GM12872 (cell line): Measurements from ENCODE around the gene GRIK1.

Source experiments
- TF ChIP-seq, protein P1 (sequence below): IDR thresholded peaks from 3 replicates; pipeline ENCODE4 v1.5.1; 2011; ENCODE audit warnings: low read depth, mild to moderate bottlenecking, low read length, moderate library complexity; ENCODE audit not compliant: insufficient read depth

The GRIK1 gene

DNA sequence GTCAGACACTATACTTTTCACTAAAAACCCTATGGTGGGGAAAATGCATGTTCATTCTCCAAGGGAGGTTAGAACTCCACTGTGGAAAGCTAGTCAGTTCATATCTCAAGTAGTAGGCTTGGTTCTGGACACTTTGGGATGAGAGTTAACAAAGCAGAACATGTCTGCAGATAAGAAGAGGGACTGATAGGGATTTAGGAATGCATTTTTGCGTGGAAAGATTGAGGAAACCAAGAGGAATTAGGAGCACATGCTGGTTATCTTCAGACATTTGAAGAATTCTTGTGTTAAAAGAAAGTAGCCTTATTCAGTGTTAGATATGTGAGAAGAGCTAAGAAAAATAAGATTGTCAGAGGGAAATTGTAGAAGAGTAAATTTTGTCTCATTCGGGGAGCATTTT, 1.2 kb upstream of the GRIK1 start:
- TF ChIP-seq, protein P1, sequence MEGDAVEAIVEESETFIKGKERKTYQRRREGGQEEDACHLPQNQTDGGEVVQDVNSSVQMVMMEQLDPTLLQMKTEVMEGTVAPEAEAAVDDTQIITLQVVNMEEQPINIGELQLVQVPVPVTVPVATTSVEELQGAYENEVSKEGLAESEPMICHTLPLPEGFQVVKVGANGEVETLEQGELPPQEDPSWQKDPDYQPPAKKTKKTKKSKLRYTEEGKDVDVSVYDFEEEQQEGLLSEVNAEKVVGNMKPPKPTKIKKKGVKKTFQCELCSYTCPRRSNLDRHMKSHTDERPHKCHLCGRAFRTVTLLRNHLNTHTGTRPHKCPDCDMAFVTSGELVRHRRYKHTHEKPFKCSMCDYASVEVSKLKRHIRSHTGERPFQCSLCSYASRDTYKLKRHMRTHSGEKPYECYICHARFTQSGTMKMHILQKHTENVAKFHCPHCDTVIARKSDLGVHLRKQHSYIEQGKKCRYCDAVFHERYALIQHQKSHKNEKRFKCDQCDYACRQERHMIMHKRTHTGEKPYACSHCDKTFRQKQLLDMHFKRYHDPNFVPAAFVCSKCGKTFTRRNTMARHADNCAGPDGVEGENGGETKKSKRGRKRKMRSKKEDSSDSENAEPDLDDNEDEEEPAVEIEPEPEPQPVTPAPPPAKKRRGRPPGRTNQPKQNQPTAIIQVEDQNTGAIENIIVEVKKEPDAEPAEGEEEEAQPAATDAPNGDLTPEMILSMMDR = no peak

DNA sequence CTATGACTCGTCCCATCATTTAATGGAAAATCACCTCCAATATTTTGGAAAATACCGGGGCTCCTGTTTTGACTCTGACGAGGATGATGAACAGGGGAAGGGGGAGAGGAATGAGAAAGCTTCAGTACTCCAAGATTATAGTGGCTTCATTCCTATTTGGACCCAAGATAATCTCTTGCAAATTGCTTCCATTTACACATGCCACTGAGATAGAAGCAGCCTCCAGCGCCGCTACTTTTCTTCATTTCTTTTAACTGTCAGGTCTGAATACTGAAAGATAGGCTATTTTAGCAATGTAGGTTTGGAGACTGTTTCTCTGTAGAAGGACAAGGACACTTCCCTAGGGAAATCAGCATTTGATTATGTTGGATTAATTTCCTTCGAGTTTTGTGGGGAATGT, 565 bp upstream of the GRIK1 start:
- TF ChIP-seq, protein P1 = no peak

DNA sequence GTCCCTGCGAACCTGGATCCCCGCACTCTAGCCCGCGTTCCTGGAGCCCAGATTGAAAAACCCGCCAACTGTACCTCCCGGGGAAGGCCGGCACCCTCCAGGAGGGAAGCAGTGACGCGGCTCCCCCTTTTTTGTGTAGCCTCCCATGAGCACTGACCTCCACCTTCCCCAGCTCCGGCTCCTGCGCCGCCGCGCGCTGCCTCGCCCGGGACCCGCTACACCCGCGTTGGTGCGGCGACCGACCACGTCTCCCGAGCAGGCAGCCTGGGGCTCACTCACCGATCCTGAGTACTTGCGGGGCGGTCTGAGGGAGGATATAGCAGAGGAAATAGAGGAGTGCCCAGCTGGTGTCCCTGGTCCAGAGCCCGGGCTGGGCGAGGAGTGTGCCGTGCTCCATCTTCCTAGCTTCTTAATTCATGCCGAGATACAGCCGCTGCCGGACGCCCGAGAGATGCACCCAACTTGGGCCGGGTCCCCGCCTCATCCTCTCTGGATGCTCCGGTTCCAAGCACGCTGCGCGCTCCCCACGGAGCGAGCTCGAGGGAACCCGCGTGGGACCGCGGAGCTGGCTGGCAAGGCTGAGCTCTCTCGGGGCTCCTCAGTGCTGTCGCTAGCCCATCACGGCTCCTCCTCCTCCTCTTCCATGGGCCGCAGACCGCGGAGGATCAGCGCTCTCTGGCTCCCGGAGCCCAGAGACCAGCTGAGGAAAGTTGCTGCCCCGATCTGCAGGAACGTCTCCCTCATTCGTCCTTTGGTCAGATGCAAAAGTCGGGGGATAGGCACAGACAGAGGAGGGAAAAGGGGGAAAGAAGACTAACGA, 482 bp downstream of the GRIK1 start:
- TF ChIP-seq, protein P1 = no peak

DNA sequence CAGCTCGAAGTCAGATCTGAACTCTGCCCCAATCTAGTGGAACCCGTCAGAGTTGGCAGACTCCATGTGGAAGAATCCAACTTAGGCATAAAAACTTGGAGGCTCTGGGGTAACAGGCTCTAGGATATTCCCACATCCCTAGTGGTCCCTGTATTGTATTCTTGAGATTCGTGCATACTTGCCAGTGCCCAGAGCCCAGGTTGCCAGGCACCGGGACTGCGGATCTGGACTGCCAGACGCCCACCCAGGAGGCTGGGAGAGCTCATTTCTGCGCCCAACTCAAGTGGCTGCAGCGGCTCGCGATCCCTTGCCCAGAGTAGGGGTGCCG, 1.1 kb downstream of the GRIK1 start:
- TF ChIP-seq, protein P1 = no peak

DNA sequence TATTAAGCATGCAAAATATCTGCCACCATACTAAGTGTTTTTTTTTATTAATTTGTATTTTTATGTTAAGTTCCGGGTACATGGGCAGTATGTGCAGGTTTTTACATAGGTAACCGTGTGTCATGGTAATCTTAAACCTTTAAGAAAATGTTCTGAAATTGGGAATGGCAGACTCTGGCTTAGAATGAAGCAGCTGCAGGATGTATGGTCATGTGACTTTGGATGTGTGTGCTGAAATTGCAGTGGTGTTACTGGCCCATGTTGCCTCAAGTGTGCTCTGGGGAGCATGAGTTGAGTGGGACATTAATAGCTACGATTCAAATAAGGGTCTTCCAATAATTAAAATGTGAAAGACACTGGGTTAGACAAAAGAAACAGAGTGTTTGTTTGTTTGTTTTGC, 6.7 kb downstream of the GRIK1 start:
- TF ChIP-seq, protein P1 = no peak

DNA sequence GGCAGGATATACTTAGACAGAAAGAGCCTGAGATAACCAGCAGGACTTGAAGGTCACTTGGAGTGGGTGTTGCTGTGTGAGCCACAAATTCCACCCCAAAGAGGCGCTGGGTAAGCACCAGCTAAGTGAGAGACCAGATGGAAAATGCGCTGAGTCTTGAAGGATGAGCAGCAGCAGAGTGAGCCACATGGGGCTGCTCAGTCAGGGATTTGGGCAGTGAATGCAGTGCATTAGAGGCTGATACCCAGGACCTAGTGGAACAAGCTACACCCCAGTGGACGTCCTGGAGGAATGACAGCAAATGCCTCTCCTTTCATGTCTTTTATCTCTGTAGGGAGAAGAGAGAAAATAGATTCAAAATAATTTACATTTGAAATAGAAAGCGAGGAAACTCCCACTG, 11.3 kb downstream of the GRIK1 start:
- TF ChIP-seq, protein P1 = no peak

DNA sequence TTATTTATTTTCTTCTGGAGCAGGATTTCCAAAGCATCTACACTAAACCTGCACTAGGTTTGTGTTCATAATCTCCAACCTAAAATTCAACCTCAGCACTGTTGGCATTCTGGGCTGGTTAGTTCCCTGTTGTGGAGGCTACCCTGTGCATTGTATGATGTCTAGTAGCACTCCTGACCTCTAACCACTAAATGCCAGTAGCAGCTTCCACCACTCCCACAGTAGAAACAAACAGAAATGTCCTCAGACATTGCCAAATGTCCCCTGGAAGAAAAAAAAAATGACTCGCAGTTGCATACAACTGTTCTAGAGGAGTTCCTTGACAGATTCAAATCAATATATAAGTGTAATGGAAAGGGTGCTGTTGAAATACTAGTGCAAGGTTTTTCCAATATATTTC, 18.9 kb downstream of the GRIK1 start:
- TF ChIP-seq, protein P1 = no peak

DNA sequence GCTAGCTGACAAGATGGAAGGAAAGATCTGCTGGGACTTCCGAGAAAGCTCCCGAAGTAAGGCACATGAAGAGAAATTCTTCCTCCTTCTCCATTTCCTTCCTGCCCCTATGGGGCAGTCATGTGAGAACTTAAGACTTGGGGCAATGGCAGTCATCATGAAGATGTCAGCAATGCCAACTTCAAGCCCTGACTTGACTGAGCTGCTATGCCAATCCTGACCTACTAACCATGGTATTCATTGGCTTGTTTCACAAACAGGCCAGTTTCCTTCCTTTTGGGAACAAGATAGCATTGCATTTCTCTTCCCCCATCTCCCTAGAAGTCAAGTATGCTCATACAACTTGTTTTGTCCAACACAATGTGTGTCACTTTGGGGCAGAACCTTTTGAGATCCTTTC, 25.5 kb downstream of the GRIK1 start:
- TF ChIP-seq, protein P1 = no peak
